Measurements from ENCODE around the gene NEFH.
"Not testable (repeated sequence)": the region's sequence is repeated elsewhere in the genome, so short reads cannot be mapped to it uniquely, and the experiment has no call there.

Gene NEFH, protein sequence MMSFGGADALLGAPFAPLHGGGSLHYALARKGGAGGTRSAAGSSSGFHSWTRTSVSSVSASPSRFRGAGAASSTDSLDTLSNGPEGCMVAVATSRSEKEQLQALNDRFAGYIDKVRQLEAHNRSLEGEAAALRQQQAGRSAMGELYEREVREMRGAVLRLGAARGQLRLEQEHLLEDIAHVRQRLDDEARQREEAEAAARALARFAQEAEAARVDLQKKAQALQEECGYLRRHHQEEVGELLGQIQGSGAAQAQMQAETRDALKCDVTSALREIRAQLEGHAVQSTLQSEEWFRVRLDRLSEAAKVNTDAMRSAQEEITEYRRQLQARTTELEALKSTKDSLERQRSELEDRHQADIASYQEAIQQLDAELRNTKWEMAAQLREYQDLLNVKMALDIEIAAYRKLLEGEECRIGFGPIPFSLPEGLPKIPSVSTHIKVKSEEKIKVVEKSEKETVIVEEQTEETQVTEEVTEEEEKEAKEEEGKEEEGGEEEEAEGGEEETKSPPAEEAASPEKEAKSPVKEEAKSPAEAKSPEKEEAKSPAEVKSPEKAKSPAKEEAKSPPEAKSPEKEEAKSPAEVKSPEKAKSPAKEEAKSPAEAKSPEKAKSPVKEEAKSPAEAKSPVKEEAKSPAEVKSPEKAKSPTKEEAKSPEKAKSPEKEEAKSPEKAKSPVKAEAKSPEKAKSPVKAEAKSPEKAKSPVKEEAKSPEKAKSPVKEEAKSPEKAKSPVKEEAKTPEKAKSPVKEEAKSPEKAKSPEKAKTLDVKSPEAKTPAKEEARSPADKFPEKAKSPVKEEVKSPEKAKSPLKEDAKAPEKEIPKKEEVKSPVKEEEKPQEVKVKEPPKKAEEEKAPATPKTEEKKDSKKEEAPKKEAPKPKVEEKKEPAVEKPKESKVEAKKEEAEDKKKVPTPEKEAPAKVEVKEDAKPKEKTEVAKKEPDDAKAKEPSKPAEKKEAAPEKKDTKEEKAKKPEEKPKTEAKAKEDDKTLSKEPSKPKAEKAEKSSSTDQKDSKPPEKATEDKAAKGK

DNA sequence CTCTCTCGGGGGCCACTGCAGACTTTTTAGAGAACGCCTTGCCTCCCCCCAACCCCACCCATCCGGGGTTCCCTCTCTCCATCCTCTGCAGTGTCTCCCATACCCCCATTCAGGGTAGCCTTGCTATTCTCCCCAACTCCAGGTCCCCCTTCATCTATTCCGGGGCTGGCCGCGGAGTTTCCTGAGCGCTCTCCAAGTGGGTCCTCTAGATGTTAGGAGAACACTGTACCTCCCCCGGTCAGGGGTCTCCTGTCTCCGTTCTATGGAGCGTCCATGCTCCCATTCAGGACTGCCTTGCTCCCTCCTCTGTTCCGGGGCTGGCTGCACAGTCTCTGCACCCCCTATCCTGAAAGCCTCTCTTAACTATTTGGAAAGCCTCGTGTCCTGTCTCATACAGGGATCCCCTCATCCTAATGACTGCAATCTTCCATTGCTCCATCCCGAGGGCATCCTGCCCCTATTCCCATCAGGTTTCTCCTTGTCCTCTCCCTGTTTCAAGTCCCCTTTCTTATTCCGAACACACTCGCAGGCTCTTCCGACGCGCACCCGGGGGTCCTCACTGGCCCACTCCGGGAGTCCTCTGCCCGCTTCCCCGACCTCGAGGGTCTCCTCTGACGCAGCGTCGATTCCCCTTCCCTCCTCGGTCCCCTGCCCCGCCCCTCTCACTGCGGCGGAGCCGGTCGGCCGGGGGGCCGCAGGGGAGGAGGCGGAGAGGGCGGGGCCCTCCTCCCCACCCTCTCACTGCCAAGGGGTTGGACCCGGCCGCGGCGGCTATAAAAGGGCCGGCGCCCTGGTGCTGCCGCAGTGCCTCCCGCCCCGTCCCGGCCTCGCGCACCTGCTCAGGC lies at the start of gene NEFH:
Gene NEFH (plus strand): TSS at position 802 of the 845 bp plus-strand sequence. CDS start 45 bp downstream, outside the sequence.
- DNase-seq = no peak

DNA sequence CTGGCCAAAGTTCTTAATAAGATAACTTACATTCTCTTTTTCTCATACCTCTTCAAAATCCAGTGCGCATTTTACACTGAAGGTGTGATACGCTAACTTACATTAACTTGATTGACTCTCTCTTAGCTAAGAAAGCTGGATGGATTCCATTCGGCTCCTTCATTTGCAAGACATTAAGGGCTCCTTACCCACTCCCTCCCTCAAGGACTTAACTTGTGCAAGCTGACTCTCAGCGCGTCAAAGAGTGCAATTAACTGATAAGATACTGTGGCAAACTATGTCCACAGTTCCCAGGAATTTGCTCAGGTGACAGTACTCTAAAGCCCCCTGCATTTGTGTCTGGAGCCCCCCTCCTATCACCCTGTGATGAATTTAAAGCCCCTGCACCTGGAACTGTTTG lies 48.0 kb upstream of the NEFH start:
- DNase-seq = no peak

GRCh38 chr22:29433856-29434255 lies 46.2 kb upstream of the NEFH start:
- no peak for DNase-seq

- DNase-seq = no peak
These were observed 45.7 kb upstream of the NEFH start for GRCh38 chr22:29434288-29434687.

DNA sequence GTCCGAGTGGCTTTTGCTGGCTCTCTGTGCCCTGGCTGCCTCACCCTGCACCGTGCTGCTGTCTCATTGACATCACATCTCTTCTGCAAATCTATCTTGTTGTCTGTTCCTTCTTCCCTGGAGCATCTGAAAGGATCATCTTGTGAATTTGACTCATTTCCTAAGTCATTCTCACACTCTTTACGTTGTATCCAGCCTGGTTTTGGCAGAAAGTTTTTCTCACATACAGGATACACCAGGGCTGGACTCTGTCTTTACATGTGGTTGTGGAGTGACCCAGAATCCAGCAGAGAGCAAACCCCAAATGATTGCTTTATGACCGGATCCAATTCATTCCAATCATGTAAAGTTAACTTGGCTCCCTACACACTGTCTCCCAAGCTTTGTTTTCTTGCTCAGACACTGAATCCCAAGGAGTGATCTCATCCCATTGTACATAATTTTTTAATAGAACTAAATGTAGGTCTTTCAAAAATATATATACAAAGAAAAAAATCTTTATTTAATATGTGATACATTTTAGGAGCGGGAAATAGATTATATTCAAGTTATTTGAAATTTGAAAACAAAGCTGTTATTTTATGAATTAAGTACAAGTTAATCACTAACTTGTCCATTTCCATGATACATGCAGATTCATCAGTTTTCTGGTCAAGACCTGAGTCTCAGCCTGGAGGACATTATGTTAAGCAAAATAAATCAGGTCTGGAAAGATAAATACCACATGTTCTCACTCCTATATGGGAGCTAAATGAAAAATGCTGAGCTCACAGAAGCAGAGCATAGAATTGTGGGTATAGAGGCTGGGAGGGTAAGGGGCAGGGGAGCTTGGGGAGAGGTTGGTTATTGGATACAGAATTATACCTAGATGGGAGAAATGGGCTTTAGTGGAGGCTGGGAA lies 44.5 kb upstream of the NEFH start:
- DNase-seq = no peak

GRCh38 chr22:29438283-29438682 lies 41.7 kb upstream of the NEFH start, which contains the start of gene RFPL1:
Gene RFPL1 (plus strand): TSS chr22:29438583.
- not testable (repeated sequence) for DNase-seq

DNA sequence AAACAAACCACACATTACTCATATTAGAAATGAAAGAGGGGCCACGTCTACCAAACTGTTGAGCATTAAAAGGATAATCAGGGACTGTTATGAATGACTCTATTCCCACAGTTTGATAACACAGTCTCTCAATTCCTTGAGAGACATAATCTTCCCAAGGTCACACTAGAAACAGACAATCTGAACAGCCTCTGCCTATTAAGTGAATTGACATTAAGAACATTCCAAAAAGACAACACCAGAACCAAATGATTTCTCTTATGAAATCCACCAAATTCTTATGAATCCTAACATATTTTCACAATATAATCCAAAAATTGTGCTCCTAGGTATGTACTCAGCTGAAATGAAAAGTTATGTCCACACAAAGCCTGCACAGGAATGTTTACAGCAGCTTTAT lies 37.0 kb upstream of the NEFH start:
- DNase-seq = no peak

DNA sequence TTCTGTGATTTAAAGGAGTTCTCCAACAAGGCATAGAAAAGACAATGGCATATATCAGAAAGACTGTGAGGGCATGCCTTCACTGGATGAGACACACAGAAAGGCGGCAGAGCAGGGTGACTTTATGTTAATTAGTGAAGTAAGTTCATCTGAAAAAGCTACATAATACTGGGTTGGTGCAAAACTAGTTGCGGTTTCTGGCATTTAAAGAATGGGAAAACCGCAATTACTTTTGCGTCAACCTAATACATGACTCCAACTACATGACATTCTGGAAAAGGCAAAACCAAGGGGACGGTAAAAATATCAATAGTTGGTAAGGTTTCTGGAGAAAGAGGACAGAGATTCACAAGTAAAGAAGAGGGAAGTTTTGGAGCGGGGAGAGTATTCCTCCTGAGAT lies 36.6 kb upstream of the NEFH start:
- no peak for DNase-seq

DNA sequence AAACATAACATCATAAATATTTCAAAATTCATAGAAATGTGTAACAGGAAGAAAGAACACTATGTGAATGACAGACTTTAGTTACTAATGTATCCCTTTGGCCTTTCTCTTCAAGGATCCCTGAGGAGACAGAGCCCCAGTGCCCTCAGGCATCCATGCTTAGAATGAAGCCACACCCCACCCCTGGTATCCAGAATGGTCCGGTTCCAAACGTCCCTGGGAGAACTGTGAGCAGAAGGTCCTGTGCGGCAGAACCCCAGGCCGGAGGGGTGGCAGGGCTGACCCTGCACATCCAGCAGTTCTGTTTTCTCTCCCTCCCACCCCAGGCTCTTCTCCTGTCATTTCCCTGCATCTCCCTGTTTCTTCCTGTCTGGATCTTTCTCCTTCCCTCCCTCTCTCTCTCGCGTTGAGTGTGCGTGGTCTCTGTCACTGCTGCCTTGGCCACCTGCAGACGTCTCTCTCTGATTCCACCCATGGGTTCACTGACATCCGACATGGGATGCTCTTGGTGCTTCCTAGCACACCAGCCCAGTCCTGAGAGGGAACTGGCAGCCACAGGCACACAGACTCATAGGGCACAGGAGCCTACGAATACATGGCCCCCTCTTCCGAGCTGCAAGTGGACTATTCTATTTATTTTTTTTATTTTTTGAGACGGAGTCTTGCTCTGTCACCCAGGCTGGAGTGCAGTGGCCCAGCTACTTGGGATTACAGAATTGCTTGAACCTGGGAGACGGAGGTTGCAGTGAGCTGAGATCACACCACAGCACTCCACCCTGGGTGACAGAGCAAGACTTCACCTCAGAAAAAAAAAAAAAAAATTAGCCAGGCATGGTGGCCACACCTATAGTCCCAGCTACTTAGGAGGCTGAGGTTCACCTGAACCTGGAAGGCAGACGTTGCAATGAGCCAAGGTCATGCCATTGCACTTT lies 35.9 kb upstream of the NEFH start:
- no peak for DNase-seq

DNA sequence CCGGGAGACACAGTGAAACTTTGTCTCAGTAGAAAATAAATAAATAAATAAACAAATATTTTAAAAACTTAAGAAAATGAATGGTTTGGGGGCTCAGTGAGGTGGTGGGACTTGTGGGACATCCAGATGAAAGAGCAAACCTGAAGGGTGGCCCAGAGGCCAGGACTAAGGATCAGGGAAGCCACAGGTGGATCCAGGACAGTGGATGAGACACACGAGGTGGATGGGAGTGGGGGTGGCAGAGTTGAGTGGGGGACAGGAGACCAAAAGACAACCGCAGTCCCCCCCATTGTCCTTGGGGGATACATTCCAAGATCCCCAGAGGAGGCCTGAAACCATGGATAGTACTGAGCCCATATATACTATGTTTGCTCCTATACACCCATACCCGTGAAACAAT lies 34.5 kb upstream of the NEFH start:
- no peak for DNase-seq

- DNase-seq = no peak
These were observed 32.1 kb upstream of the NEFH start for GRCh38 chr22:29447906-29448305.

- no peak for DNase-seq
These were observed 30.6 kb upstream of the NEFH start for GRCh38 chr22:29449296-29449875.

- DNase-seq = no peak
These were observed 29.8 kb upstream of the NEFH start for GRCh38 chr22:29450222-29450621.

GRCh38 chr22:29451863-29452262 lies 28.2 kb upstream of the NEFH start:
- DNase-seq = no peak

- DNase-seq = no peak
These were observed 25.7 kb upstream of the NEFH start for GRCh38 chr22:29454276-29454675.

DNA sequence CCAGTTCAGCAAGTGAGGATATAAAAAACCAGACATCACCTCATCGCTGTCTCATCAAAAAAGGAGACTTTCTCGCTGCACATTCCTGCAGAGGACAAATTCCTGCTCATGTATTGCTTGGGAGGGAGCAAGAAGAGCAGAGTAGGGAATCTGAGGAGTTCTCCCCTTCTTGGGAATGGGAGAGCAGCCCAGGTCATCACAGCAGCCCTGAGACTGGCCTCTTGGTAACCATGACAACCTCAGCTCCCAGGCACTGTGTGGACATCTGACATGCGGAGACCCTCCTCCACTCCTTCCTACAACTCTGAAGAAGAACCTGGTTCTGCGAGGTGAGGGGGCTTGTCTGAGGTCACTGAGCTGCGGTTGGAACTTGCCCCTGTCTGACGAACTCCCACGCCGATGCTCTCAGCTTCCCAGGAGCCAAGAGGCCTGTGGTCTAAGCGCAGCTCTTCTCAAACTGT lies 23.8 kb upstream of the NEFH start:
- DNase-seq = no peak

DNA sequence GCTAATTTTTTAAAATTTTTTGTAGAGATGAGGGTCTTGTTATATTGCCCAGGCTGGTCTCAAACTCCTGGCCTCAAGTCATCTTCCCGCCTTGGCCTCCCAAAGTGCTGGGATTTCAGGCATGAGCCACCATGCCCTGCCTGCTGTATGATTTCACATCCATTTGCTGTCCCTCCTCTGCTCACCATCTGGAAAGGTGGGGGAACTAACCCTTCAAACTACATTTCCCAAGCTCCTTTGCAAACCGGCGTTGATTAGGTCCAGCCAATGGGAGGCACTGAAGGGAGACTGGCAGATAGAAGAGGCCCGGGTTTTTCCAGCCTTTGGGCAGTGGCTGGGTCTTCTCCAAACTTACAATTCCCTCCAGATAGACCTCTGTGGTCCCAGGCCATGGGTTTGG lies 22.3 kb upstream of the NEFH start:
- DNase-seq = no peak

- DNase-seq = no peak
These were observed 21.5 kb upstream of the NEFH start for GRCh38 chr22:29458551-29458950.

- no peak for DNase-seq
These were observed 20.2 kb upstream of the NEFH start for GRCh38 chr22:29459773-29460172.

GRCh38 chr22:29461263-29461662 lies 18.8 kb upstream of the NEFH start:
- no peak for DNase-seq

All from activated naive CD4-positive, alpha-beta T cell (primary cell).